NCI-H226 (cell line): ENCODE results near the gene ATPAF1.

Experiments
- DNase-seq: peaks from one replicate; pipeline ENCODE4 v3.0.0-alpha.2; 2015

Gene ATPAF1

DNA sequence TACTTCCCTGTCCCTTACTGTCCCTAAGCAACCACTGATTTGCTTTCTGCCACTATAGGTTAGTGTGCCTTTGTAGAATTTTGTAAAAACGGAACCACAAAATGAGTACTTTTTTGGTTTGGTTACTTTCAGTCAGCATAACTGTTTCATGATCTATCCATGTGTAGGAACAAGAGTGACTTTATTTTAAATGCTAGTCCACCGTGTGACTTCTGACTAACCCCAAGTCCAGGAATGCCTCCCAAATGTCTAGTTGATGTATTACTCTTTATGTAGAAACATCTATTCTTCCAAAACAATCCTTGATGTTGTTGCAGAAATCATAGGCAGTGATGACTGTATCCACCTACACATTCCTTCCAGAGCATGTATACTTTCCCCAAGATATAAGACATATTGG, 21.3 kb downstream of the ATPAF1 start:
- DNase-seq, result peak; percentile 58

DNA sequence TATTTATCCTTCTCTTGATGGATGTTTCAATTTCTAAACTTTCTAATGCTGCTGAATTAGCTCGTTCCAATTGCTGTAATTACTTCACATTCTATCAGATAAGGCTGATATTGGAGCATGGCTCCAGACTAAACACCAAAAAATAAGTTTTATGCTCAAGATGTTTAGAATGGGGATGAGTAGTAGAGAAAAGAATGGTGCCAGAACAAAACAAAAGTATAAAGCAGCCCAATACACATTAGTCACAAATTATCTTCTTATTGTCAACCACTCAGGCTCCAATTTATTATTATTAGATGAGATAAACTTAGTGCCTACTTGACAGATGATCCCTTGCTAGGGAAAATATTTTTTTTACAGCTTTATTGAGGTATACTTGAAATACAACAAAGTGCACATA, 21.8 kb downstream of the ATPAF1 start:
- peak; percentile 12 for DNase-seq

DNA sequence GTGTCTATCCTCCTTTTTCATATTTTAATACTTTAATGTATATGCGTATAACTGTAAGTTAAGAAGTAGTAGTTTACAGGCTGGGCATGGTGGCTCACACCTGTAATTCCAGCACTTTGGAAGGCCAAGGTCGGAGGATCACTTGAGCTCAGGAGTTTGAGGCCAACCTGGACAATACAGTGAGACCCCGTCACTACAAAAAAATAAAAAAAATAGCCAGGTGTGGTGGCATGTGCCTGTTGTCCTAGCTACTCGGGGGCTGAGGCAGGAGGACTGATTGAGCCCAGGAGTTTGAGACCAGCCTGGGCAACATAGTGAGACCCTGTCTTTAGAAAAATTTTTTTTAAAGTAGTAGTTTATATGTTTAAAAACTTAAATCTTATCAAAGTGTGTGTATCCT, 22.3 kb downstream of the ATPAF1 start:
- no peak for DNase-seq

DNA sequence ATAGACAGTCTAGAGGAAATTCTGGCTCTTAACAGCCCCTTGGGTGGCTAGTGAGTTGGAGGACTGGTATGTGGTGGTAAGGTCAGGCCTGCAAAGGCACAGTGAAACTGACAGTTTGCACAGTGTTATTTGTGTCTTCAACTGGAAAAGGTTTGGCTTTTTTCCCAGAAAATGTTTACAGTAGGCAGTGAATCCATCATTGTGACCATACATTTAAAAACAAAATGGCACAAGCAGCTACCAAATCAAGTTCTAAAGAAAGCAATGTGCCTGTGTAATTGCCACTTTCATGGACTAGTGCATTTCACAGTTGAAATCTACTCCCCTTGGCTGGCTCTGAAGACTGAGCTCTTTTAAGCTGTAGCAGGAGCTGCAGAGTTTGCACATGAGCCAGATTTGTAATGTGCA, 24.8 kb downstream of the ATPAF1 start:
- peak; percentile 82 for DNase-seq

DNA sequence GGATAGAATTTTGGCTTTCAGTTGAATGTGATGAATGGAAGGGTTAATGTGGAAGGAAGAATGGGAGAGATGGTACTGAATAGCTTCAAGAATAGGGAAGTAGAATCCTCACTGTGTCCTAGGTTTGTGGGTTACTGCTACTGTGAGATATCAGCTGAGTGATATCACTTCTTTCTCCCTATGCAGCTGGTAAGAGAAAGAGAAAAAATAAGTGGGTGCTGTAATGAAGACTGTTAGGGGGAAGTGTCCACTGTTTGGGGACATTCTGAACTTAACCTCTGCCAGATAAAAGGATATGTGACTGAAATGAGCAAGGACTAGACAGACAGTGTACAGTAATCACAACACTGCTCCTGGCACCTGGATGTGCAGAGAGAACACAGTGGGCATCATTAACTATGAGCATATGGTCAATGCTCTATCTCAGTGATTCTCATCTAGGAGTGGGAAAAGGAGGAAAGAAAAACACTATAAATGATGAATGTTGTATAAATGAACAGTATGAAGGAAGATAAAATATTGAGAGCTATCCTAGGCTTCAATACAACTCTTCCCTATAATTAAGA, 26.0 kb downstream of the ATPAF1 start:
- no peak for DNase-seq

DNA sequence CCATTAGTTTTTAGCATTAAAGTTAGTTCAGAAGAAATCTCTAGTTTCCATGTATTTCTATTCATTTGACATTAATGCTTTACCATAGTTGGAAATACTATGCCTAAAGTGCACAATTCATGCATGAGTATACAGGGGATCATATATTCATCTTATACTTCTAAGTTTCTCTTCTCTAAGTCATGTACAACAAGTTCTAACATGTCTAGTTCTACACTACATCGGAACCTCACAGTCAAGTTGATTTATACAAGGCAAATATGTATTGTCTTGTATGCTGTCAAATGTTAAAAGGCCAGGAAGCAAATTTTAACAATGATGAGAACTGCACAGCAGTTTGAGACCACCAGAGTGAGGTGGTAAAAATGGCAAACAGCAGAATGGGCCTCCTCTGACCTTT, 28.6 kb downstream of the ATPAF1 start:
- DNase-seq, result no peak

DNA sequence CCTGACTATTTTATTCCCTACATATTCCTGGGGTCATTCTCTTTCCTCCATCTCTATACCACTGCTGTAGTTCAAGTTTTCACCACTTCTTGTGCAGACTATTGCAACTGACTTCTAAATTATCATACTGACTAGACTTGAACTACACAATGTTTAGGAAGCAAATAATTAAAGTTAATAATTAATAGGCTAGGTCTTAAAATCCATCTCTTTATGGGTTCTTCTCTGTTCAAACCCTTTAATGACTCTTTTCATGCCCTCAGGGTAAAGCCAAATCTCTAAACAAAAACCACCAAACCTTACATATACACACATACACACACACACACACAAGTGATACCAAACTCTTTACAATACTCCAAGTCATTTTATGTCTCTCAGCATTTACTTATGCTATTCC, 29.2 kb downstream of the ATPAF1 start:
- no peak for DNase-seq

DNA sequence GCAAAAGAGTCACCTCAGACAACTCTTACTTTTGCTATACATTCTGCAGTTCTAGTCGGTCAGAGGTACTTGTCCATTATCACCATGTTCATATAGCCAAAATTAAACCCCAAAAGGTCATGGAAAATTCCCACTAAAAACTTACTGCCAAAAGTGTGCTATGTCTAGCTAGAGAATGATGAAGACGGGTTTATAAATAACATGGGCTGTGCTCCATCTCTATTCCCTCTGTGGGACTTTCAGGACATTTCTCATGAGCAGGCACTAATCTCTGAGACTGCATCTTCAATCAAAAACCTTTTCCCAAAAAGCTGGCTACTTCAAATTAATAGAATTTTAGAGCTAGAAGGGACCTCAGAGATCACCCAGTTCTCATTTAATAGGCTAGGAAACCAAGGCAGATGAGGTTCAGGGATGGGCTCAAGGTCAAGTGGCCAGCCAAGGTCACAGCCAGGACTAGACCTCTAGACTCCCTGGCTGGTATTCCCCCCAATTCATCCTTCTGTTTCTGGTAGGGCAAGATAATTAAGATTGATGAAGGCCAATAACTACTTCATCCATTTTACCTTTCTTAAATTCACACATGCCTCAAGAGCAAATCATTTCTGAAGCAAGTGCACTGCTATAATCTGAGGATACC, 30.6 kb downstream of the ATPAF1 start:
- DNase-seq, result no peak

DNA sequence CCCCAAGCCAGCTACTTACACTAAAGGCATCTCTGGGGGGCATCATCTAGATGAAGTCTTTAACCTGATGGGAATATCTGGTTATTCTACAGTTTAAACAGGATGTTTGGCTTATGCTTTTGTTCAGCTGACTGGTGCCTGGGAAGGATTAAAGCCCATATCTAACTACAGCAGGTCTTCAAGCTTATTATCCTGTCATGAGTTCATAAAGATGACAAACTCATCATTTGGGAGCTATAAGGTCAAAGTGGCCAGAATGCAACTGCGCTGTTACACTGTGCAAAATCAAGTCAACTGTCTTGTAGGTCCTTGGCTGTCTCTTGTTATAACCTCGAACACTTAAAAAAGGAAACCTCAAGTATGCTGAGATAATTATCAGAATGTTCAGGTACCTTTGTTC, 33.0 kb downstream of the ATPAF1 start:
- DNase-seq, result no peak

DNA sequence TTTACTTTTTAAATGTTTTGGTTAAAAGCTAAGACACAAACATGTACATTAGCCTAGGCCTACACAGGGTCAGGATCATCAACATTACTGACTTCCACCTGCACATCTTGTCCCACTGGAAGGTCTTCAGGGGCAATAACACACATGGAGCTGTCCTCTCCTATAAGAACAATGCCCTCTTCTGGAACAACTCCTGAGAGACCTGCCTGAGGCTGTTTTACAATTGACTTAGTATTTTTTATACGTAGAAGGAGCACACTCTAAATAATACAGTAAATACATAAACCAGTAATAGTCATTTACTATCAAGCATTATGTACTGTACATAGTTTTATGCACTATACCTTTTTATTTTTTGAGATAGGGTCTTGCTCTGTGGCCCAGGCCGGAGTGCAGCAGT, 37.4 kb downstream of the ATPAF1 start:
- DNase-seq, result no peak

DNA sequence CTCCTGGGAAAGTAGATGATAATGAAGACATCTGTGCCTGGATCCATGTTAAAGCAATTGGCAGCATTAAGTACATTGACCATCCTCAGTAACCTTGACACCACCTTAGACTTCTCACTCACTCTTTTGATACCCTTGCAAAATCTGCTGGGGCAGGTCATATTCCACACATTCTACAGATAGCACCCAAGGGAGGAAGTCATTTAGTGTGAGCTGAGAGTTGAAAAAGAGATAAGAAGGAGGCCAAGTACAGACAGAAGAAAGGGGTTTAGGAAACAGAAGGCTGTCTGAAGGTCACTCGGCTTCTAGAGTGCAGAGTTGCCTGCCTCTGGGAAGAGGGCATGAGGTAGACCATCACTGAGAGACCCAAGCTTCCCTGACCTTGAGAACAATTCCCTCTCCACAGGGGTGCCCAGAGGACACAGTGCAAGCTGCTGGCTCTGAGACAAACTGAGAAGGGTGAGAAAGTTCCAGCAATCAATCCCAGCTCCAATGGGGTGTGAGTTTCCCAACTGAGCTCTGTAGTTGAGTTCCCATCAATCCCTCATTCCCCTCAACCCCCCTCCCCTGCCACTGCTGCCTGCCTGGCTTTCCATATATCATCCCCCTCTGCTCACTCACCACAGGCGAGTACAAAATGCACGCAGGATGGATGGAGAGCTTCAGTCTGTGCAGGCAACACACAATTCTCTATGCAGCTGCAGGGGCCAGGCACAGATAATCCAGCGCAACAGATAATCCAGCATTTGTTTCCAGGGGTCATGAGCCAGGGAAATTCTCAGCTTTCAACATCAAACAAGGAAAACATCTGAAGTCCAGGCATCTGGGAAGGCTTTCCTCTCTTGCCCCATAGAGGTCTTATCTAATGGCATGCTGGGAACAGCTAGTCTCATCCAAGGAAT, 44.2 kb downstream of the ATPAF1 start:
- peak; percentile 31 for DNase-seq

DNA sequence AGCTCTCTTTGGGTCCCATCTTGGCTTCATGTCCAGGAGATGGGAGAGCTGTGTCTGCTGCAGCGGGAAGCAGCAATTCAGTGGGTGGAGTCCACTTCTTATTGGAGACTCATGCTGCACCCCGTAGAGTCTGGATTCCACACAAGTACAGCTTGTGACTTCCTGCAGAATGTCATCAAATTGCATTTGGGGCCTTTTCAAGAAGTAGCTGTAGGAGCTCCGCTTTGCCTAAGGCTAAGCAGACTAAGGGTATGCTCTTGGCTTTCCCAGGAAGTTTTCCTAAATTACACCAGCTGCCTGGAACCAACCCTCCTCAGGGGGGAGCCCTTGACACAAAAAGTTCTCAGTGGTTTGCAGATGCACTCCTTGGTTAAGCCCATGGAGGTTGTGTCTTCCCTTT, 45.8 kb downstream of the ATPAF1 start:
- DNase-seq, result no peak

DNA sequence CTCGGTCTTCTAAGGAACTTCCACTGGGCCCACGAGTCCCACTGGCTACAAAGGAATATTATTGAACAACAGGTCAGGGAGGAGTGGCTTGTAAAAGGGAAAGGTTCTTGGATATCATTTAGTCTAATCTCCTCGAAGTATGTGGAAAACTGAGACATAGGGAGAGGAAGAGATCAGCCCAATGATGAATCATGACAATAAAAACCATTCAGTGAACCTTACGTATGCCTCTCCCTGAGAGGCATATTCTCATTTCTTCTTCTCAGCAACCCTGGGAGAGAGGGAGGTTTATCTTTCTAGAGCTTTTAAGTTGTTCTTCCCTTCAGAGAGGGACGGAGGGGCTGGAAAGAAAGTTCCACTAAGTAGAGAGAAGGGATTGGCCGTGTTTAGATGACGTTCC, 46.2 kb downstream of the ATPAF1 start:
- DNase-seq, result no peak

DNA sequence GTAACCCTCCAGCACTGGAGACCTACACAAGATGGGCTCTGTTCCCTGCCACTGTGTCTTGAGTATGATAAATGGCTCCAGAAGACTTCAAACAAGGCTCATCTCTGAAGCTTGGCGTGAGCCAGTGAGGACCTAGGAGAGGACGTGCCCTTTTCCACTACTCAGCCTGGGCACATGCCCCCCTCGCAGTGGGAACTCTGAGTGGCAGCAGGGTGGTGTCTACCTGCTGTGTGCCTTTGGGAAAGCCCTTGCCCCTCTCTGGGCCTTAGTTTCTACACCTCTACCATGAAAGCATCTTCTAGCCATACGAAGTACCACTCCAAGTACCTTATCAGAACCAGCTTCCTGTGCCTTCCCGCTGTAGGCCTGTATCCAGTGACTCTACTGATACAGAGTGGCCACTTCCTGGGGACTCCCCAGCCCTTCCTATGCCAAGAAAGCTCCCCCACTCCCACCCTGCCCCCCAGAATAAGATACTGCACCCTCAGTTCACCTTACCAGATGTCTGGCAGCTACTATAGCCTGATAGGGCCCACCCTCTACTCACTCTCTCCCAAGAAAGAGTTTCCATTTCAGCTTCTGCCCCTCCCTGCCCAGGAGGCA, 48.4 kb downstream of the ATPAF1 start:
- DNase-seq, result no peak

DNA sequence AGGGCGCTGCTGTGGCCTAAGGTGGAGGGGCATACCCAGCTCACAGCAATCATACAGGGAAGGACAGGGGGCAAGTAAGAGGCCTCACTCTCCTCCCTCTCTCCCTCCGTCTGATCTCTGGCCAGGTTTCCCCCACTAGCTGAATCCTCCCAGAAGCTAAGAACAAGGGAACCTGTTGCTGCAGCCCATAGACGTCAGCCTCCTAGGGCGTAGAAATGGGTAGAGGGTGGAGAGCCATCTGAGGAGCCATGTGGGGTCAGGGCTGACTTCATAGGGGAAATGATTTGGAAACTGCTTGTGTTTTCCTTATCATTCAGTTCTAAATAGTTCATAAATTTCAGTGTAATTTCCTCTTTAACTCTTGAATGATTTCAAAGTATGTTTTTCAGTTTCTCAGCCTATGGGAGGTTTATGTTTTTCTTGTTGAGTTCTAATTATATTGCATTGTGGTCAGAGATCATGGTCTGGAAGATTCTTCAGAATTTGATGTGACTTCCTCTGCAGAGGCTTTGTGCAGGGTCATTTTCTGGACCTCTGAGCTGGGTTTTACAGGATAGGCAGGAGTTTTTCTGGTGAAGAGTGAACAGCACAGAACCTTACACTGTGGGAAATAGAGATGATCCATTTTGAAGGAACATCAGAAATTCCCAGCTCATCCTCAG, 49.3 kb downstream of the ATPAF1 start:
- DNase-seq, result no peak

DNA sequence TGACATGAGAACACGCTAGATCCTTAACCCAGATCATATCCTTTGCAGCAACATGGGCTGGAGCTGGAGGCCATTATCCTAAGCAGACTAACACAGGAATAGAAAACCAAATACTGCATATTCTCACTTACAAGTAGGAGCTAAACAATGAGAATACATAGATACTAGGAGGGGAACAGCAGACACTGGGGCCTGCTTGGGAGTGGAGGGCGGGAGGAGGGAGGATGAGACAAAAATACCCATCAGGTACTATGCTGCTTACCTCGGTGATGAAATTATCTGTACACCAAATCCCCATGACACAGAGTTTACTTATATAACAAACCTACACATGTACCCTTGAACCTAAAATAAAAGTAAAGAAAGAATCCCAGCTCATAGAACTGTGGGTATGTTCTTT, 50.3 kb downstream of the ATPAF1 start:
- no peak for DNase-seq

DNA sequence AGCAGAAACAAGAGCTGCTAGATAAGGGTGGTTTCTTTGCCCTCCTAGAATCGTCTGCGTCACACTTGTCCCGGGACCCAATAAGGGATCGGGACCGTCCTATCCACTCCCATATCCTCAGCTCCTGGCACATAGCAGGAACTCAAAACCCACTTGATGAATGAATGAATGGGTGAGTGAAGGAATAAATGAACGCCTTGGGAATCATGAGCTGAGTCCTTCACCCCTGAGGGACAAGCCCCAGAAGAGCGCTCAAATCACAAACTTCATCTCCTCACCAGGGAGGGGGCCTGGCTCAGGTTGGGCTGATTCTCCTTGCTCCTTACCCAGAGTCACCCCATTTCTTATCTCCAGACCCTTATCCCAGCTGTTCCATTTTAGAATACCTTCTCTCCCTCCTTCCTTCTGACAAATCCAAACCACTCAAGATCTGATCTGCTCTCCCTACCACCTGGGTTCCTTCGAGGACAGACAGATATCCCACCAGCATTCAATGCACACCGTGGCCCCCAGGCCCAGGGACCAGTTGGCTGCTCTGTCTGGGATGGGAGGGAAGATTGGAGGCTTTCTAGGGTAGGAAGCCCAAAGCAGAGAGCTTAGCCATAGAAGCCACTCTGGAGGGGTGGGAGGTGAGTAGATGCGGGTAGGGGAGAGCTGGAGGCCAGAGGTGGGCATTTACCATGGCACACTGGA, 50.9 kb downstream of the ATPAF1 start:
- no peak for DNase-seq

DNA sequence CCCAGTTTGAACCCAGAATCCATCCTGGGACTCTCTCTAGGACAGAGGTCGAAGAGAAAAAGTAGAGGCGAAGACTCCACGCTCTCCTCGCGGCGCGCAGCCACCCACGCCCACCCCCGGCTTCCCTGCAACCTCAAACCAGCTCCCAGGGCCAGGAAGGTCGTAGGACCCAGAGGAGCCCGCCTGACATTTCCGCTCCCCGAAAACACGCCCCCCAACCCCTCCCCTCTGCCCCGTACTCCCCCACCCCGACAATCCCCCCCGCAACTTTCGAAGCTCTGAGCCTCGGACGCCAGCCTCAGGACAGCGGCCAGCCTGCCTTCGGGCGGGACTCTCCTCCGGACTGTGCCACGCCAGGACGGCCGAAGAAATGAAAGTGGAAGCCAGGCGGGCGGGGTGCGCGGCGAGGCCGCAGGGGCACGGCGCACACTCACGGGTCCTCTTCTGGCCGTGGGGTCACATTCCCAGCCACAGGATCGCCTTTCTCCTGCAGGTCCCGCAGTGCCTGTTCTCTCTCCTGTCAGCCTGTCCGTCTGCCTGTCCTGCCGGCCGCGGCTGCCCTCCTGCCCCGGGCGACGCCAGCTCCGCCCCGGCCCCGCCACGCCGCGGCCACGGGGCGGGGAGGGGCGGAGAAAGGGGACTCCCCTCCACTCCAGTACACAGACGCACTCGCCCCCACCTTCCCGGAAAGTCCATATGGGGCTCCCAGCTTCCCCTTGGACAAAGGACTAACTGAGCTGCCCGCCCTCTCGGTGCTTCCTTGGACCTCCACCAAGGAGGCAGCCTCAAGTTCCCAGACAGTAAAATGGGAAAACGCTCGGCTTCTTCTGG, 51.7 kb downstream of the ATPAF1 start, which contains the start of gene MOB3C:
MOB3C (minus strand) TSS at position 535 of the 831 bp plus-strand sequence. CDS start 3,490 bp downstream, outside the sequence.
- peak; percentile 73 for DNase-seq

DNA sequence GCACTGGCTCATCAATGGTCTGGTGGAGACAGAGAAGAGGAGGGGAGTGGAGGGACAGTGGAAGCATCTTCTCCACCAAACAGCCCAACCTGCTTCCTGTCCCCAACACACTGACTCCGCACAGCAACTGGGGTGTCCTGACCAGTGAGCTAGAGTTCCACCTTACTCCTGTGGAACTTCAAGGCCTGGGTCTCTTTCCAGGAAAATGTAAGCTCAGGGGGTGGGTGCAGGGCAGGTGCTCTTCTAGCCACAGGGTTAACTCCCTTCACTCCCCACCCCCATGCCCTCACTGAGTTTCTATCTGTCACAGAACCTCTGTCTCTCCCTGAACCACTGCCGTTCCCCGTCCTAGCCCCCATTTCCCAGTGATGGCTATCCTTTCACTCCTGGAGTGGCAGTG, 52.4 kb downstream of the ATPAF1 start:
- no peak for DNase-seq

DNA sequence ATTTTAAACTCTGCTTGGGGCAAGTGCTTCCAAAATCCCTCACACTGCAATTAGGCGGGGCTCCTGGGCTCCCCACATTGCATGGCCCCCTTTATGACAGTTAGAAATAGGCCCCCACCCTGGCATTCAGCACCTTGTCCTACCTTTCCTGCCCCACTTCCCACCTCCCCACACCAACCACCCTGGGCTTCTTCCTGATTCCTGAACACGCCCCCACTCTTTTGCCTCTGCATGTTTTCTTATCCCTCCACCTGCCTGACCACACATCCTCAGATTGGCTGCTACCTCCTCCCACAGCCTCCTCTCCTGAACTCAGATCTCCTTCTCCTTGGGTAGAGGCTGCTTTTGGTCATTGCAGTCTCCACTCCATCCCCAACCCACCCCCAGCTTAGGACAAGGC, 53.1 kb downstream of the ATPAF1 start:
- no peak for DNase-seq

DNA sequence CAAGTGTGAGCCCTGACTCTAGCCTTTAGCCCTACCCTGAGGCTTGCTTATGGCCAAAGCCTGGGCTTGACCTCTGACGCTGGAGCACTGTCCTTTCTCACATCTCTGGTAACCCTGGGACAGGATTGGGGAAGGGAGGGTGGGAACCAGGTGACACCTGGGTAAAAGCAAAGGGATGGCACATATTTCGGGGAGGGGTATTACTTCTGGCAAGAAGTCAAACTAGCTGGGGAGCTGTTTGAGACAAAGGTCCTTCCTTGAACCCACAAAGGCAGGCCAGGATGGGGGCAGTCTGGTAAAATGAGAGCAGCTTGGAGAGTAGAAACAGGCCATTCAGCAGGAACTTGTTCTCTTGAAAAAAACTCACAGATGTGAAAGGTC, 53.6 kb downstream of the ATPAF1 start:
- no peak for DNase-seq
